HepG2 (cell line): ENCODE results near the gene PRPS1L1. TPM values are rescaled to one million over a fixed set of nuclear protein-coding genes. Genes with fewer than 3 reads are reported as not detected.
A peak's percentile ranks its signal among the peaks of the same experiment; 100 is the strongest.

ENCODE experiments used
- ATAC-seq: fragments of 200-7000 bp; cut with Tn5 transposase; 3 replicates; pipeline ENCODE4 v1.9.1; 2020; ENCODE audit warnings: mild to moderate bottlenecking, moderate library complexity
- BruUV-seq: library from RNA; stranded (reverse); fragments of 400-500 nt; replicated peaks from 2 replicates; lab custom pipeline; 2021; lab: Mats Ljungman, UMichigan
- CTCF ChIA-PET: fragments of 300-600 bp; formaldehyde crosslinking; extraction: SDS; loops from one replicate; lab custom pipeline; 2021; ENCODE audit warnings: low total read pairs, inconsistent platforms, low intra/inter-chr PET ratio; lab: Yijun Ruan, JAX
- POLR2A ChIA-PET: fragments of 350-600 bp; sonication (Branson Sonifier 250); formaldehyde crosslinking; loops from one replicate; lab custom pipeline; 2020; ENCODE audit warnings: antibody characterized with exemption, inconsistent platforms; lab: Yijun Ruan, JAX
- DNase-seq: peaks from one replicate; pipeline ENCODE4 v3.0.0-alpha.2; 2015; ENCODE audit warnings: low spot score
- FAIRE-seq: peaks from 3 replicates; lab custom pipeline; 2011; peaks lifted over from hg19 to GRCh38; lab: Jason Lieb, UNC
- H2AFZ ChIP-seq: one replicate; pipeline ENCODE4 v1.6.1; 2011; ENCODE audit warnings: low read length, inconsistent platforms
- H3K27ac ChIP-seq: fragments of 300-600 bp; 3 replicates; pipeline ENCODE4 v1.8.0; 2011; ENCODE audit warnings: mixed run types, mild to moderate bottlenecking, mixed read lengths, low read length, inconsistent platforms; ENCODE audit not compliant: insufficient read depth; ENCODE audit errors: extremely low read length
- H3K27me3 ChIP-seq, 2 experiments: fragments of 200-600 bp in 1 of 2; 2 replicates in 1 of 2; 3 replicates in 1 of 2; pipeline versions ENCODE4 v1.6.0 to v1.8.0; 2011; ENCODE audit warnings: low read length in 2 of 2, mild to moderate bottlenecking in 2 of 2, moderate library complexity in 2 of 2, inconsistent platforms in 1 of 2; ENCODE audit not compliant: insufficient read depth in 2 of 2, control insufficient read depth in 1 of 2
- H3K36me3 ChIP-seq, 2 experiments: fragments of 200-600 bp in 1 of 2; replicated peaks in 1 of 2; 2 replicates in 1 of 2; 3 replicates in 1 of 2; pipeline versions ENCODE4 v1.5.1 to v1.8.0; 2011; ENCODE audit warnings: low read length in 2 of 2, inconsistent platforms in 1 of 2; ENCODE audit not compliant: insufficient read depth in 2 of 2, control insufficient read depth in 1 of 2
- H3K4me1 ChIP-seq: 2 replicates; pipeline ENCODE4 v1.5.1; 2012; ENCODE audit warnings: low read length, inconsistent platforms; ENCODE audit not compliant: insufficient read depth
- H3K4me2 ChIP-seq: 2 replicates; pipeline ENCODE4 v1.6.0; 2011; ENCODE audit warnings: low read depth, low read length, inconsistent platforms
- H3K4me3 ChIP-seq, 3 experiments: fragments of 200-600 bp in 1 of 3; sonication (generic), shearing (Covaris generic) in 1 of 3; replicated peaks in 1 of 3; 2 replicates each; pipeline ENCODE4 v1.5.1; 2011 to 2016; ENCODE audit warnings: low read length in 3 of 3, inconsistent platforms in 2 of 3, low read depth in 2 of 3, mild to moderate bottlenecking in 2 of 3, control low read depth in 1 of 3, mixed read lengths in 1 of 3; ENCODE audit not compliant: insufficient read depth in 1 of 3
- H3K79me2 ChIP-seq: one replicate; pipeline ENCODE4 v1.6.1; 2011; ENCODE audit warnings: low read length, inconsistent platforms; ENCODE audit not compliant: insufficient read depth
- H3K9ac ChIP-seq: 2 replicates; pipeline ENCODE4 v1.6.0; 2011; ENCODE audit warnings: mild to moderate bottlenecking, low read depth, low read length, inconsistent platforms; ENCODE audit not compliant: insufficient read depth
- H3K9me3 ChIP-seq: 2 replicates; pipeline ENCODE4 v1.5.1; 2012; ENCODE audit warnings: mild to moderate bottlenecking, low read length
- H4K20me1 ChIP-seq: 2 replicates; pipeline ENCODE4 v1.6.0; 2011; ENCODE audit warnings: inconsistent platforms, mild to moderate bottlenecking, low read length, moderate library complexity; ENCODE audit not compliant: insufficient read depth
- CTCF ChIP-seq: sonication (generic); formaldehyde crosslinking; IDR thresholded peaks from 2 replicates; pipeline ENCODE4 v1.5.0; 2020; ENCODE audit warnings: mild to moderate bottlenecking, missing genetic modification reagents, moderate library complexity
- FOSL2 ChIP-seq: sonication (generic); formaldehyde crosslinking; IDR thresholded peaks from 2 replicates; pipeline ENCODE4 v1.4.0; 2020; ENCODE audit warnings: missing genetic modification reagents
- FOXM1 ChIP-seq: sonication (generic); formaldehyde crosslinking; IDR thresholded peaks from 2 replicates; pipeline ENCODE4 v1.5.0; 2020; ENCODE audit warnings: missing genetic modification reagents
- HNRNPLL ChIP-seq: fragments of 200-400 bp; formaldehyde crosslinking; IDR thresholded peaks from 2 replicates; pipeline ENCODE4 v1.6.1; 2017; ENCODE audit warnings: mild to moderate bottlenecking, low read depth, low read length; ENCODE audit not compliant: poor library complexity, severe bottlenecking
- JUND ChIP-seq: sonication (generic); formaldehyde crosslinking; IDR thresholded peaks from 2 replicates; pipeline ENCODE4 v1.8.0; 2022; ENCODE audit warnings: mild to moderate bottlenecking, missing genetic modification reagents
- MTERF4 ChIP-seq: sonication (generic); formaldehyde crosslinking; IDR thresholded peaks from 2 replicates; pipeline ENCODE4 v1.8.0; 2023; ENCODE audit warnings: mild to moderate bottlenecking, missing genetic modification reagents
- MYNN ChIP-seq: sonication (generic); formaldehyde crosslinking; IDR thresholded peaks from 2 replicates; pipeline ENCODE4 v1.4.0; 2020; ENCODE audit warnings: mild to moderate bottlenecking, low read depth, missing genetic modification reagents
- NCOR1 ChIP-seq: fragments of 200-600 bp; sonication (generic); IDR thresholded peaks from 2 replicates; pipeline ENCODE4 v1.7.0; 2017; ENCODE audit warnings: antibody characterized with exemption, low read length, borderline replicate concordance
- NR3C1 ChIP-seq: sonication (generic); formaldehyde crosslinking; IDR thresholded peaks from 2 replicates; pipeline ENCODE4 v1.4.0; 2020; ENCODE audit warnings: missing genetic modification reagents
- RXRB ChIP-seq: IDR thresholded peaks from 2 replicates; pipeline ENCODE4 v1.6.1; 2016; ENCODE audit warnings: borderline replicate concordance, missing genetic modification reagents, missing compliant biosample characterization
- SMC3 ChIP-seq: IDR thresholded peaks from 2 replicates; pipeline ENCODE4 v1.6.1; 2011; ENCODE audit warnings: low read length, improper control_type of control experiment
- STAG1 ChIP-seq: sonication (generic); formaldehyde crosslinking; IDR thresholded peaks from 2 replicates; pipeline ENCODE4 v1.4.0; 2020; ENCODE audit warnings: missing genetic modification reagents
- ZNF30 ChIP-seq: sonication (generic); formaldehyde crosslinking; IDR thresholded peaks from 2 replicates; pipeline ENCODE4 v1.5.0; 2020; ENCODE audit warnings: mild to moderate bottlenecking, missing genetic modification reagents
- ZNF335 ChIP-seq: sonication (generic); formaldehyde crosslinking; IDR thresholded peaks from 2 replicates; pipeline ENCODE4 v1.4.0; 2020; ENCODE audit warnings: missing genetic modification reagents
- ZNF577 ChIP-seq: sonication (generic); formaldehyde crosslinking; IDR thresholded peaks from 2 replicates; pipeline ENCODE4 v1.4.0; 2020; ENCODE audit warnings: mild to moderate bottlenecking, low read depth, missing genetic modification reagents, borderline replicate concordance
- ZNF724P ChIP-seq: sonication (generic); formaldehyde crosslinking; IDR thresholded peaks from 2 replicates; pipeline ENCODE4 v1.8.0; 2022; ENCODE audit warnings: missing genetic modification reagents, borderline replicate concordance
- WGBS: methylation state at CpG from one replicate; pipeline ENCODE4 v1.1.6; 2017; ENCODE audit warnings: low lambda C conversion rate; 5-methylcytosine and 5-hydroxymethylcytosine counted together
- in situ Hi-C: cut with HindIII; loops from 2 replicates; pipeline ENCODE4 v1.10.0; 2017; ENCODE audit warnings: low pct_unique_long_range_greater_than_20kb; ENCODE audit not compliant: extremely low pct_ligation_motif_present
- intact Hi-C: fragments of 100-400 bp; cut with micrococcal nuclease; formaldehyde crosslinking; loops from one replicate; pipeline ENCODE4 v1.10.0; 2022; ENCODE audit not compliant: unreplicated experiment
- polyA plus RNA-seq, 8 experiments: library from polyadenylated mRNA; depleted of rRNA in 3 of 8; stranded (reverse) in 7 of 8; unstranded in 1 of 8; fragments of >200 nt; fragmentation: Illumina TruSeq in 4 of 8; extraction: Trizol in 4 of 8; gene quantifications; 2 replicates each; pipeline versions ENCODE4 v1.2.1 to v1.2.3, GENCODE V29; 2011 to 2016; ENCODE audit warnings: low read depth in 4 of 8, missing spikeins in 1 of 8, mixed read lengths in 1 of 8; ENCODE audit not compliant: insufficient read depth in 1 of 8
- total RNA-seq, 5 experiments: library from RNA; depleted of rRNA; stranded (reverse); fragments of >200 nt; fragmentation: Illumina TruSeq; extraction: Trizol; gene quantifications; 2 replicates each; pipeline ENCODE4 v1.2.3, GENCODE V29; 2016; ENCODE audit warnings: low read depth in 1 of 5
- TF ChIP-seq, protein P1 (sequence below): IDR thresholded peaks from 2 replicates; pipeline ENCODE4 v1.6.1; 2012; ENCODE audit warnings: low read depth, low read length, improper control_type of control experiment
- TF ChIP-seq, protein P2 (sequence below): sonication (generic); formaldehyde crosslinking; conservative IDR thresholded peaks from 2 replicates; pipeline ENCODE4 v1.8.0; 2022; ENCODE audit warnings: mild to moderate bottlenecking, moderate library complexity, missing genetic modification reagents

PRPS1L1 gene
- total and polyA plus RNA-seq, 2 of the 13 experiments (the other 11 are each of a cell fraction or from before 2014, with no cell fraction given), result not detected

DNA sequence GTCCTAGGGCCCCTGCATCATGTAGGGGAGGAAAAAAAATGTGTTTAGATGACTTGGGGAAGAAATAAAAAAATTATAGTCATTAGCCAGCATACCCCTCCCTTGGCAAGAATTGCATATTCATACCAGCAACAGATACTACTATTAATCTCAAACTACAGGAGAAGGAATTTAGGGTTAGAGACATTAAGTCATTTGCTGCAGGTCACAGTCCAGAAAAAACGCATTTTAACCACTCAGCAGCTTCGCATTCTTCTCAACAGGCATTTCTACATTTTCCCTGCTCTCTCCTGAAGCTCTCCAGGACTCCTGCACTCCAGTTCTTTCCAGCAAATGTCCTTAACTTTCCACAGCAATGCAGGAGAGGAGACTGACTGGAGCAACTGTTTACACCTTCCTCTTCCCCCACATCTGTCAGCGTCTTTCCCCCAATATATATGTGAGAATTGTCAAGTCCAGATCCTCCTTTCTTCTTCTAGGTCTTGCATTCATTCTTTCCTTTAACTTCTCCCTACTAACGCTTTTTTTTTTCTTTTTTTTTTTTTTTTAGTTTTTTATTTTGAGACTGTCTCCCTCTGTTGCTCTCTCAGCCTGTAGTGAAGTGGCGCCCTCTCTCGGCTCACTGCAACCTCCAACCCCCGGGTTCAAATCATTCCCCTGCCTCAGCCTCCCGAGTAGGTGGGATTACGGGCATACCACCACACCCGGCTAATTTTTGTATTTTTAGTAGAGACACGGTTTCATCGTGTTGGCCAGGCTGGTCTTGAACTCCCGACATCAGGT lies 35.6 kb downstream of the PRPS1L1 start:
- Histone ChIP-seq H3K9me3 (no peaks in the 10 kb centered on the region), H3K27me3 (no peaks in the 10 kb centered on the region), H4K20me1 (no peaks in the 10 kb centered on the region), H3K9ac (no peak overlapping the region), H3K79me2 (no peaks in the 10 kb centered on the region), H3K36me3 (no peaks in the 10 kb centered on the region), H3K4me1 (no peaks in the 10 kb centered on the region), H3K27ac (no peak overlapping the region), H3K4me2 (no peak overlapping the region), H3K4me3 (no peak overlapping the region), H2AFZ (no peak overlapping the region)
- ChIA-PET CTCF (interaction anchor here (0.8 kb wide), 1 partner anchor 222 kb away, joined by 3 read pairs; no protein-coding TSS in a partner anchor), POLR2A (no interaction called here)
- peak; percentile 62 for ATAC-seq
- BruUV-seq, result no TSS peak
- 11% methylated on average over 13 of the region's 13 CpGs for WGBS
- intact Hi-C loops, result loop anchor here (1.0 to 5.0 kb wide), 2 partner anchors 222 to 285 kb away; no protein-coding TSS in a partner anchor
- no peak for FAIRE-seq
- no peak for DNase-seq
- in situ Hi-C loops, result no loop called here
- no peak for TF ChIP-seq ZNF30 (CRISPR knock-in tag)
- peak; percentile 32; the same call in 1 of the 2 replicates for TF ChIP-seq CTCF (CRISPR knock-in tag)
- TF ChIP-seq, protein P1, sequence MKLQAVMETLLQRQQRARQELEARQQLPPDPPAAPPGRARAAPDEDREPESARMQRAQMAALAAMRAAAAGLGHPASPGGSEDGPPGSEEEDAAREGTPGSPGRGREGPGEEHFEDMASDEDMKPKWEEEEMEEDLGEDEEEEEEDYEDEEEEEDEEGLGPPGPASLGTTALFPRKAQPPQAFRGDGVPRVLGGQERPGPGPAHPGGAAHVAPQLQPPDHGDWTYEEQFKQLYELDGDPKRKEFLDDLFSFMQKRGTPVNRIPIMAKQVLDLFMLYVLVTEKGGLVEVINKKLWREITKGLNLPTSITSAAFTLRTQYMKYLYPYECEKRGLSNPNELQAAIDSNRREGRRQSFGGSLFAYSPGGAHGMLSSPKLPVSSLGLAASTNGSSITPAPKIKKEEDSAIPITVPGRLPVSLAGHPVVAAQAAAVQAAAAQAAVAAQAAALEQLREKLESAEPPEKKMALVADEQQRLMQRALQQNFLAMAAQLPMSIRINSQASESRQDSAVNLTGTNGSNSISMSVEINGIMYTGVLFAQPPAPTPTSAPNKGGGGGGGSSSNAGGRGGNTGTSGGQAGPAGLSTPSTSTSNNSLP, result no peak
- TF ChIP-seq ZNF577 (CRISPR knock-in tag), result no peak
- no peak for TF ChIP-seq NR3C1 (CRISPR knock-in tag)
- no peak for TF ChIP-seq JUND (CRISPR knock-in tag)
- no peak for TF ChIP-seq FOXM1
- no peak for TF ChIP-seq ZNF335
- no peak for TF ChIP-seq ZNF724P
- TF ChIP-seq MTERF4, result no peak
- TF ChIP-seq HNRNPLL, result no peak
- TF ChIP-seq RXRB (CRISPR knock-in tag), result no peak
- no peak for TF ChIP-seq FOSL2 (CRISPR knock-in tag)
- TF ChIP-seq, protein P2, sequence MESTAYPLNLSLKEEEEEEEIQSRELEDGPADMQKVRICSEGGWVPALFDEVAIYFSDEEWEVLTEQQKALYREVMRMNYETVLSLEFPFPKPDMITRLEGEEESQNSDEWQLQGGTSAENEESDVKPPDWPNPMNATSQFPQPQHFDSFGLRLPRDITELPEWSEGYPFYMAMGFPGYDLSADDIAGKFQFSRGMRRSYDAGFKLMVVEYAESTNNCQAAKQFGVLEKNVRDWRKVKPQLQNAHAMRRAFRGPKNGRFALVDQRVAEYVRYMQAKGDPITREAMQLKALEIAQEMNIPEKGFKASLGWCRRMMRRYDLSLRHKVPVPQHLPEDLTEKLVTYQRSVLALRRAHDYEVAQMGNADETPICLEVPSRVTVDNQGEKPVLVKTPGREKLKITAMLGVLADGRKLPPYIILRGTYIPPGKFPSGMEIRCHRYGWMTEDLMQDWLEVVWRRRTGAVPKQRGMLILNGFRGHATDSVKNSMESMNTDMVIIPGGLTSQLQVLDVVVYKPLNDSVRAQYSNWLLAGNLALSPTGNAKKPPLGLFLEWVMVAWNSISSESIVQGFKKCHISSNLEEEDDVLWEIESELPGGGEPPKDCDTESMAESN (CRISPR knock-in tag), result no peak
- peak; percentile 40; the same call in 1 of the 2 replicates for TF ChIP-seq SMC3
- peak; percentile 58 for TF ChIP-seq STAG1 (CRISPR knock-in tag)
- TF ChIP-seq MYNN (CRISPR knock-in tag), result no peak
- no peak for TF ChIP-seq NCOR1
